ENCODE data around the gene CWC15.

The CWC15 gene

DNA sequence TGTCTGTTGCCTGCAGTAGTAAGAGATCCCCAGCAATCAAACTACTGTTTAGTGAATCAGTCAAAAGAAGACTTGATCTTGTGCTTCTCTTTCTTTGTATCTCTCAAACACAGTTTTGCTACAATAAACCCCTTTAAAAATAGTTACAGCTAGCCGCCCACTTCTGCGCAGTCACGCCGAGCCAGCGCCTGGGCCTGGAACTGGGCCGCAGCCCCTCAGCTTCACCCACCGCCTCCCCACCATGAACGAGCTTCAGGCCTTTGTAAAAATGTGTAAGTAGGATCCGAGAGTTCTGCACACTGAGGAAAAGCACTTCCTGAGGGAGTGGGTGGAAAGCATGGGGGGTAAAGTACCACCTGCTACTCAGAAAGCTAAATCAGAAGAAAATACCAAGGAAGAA, 60.5 kb downstream of the CWC15 start:
- no peak for DNase-seq

All from cortex of kidney (tissue), 1 donor.